ENCODE data around the gene FAM227B.
A peak's percentile ranks its signal among the peaks of the same experiment; 100 is the strongest.

Gene FAM227B

DNA sequence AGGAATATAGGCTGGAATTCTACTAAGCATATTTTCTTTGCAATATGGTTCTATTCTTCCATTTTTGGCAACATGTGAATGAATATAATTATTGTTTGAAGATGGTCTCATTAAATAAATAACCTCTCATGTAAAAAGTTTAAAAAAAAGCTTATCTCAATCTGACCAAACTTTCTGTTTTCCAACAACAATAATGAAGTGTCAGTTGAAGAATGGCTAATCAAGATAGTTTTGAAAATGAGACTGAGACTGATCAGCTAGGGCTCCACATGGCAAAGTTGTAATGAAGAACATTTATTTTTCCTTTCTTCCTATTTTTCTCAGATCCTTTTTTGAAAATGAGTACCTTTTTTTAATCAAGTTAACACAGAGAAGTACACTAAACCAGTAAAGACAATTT, 333.1 kb downstream of the FAM227B start:
- DNase-seq (ENCODE audit: extremely low read depth, low read depth), result no peak
- TF ChIP-seq, protein P1, sequence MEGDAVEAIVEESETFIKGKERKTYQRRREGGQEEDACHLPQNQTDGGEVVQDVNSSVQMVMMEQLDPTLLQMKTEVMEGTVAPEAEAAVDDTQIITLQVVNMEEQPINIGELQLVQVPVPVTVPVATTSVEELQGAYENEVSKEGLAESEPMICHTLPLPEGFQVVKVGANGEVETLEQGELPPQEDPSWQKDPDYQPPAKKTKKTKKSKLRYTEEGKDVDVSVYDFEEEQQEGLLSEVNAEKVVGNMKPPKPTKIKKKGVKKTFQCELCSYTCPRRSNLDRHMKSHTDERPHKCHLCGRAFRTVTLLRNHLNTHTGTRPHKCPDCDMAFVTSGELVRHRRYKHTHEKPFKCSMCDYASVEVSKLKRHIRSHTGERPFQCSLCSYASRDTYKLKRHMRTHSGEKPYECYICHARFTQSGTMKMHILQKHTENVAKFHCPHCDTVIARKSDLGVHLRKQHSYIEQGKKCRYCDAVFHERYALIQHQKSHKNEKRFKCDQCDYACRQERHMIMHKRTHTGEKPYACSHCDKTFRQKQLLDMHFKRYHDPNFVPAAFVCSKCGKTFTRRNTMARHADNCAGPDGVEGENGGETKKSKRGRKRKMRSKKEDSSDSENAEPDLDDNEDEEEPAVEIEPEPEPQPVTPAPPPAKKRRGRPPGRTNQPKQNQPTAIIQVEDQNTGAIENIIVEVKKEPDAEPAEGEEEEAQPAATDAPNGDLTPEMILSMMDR (IDR thresholded peaks at IDR 0.05; ENCODE audit: low read depth, low read length), result no peak

DNA sequence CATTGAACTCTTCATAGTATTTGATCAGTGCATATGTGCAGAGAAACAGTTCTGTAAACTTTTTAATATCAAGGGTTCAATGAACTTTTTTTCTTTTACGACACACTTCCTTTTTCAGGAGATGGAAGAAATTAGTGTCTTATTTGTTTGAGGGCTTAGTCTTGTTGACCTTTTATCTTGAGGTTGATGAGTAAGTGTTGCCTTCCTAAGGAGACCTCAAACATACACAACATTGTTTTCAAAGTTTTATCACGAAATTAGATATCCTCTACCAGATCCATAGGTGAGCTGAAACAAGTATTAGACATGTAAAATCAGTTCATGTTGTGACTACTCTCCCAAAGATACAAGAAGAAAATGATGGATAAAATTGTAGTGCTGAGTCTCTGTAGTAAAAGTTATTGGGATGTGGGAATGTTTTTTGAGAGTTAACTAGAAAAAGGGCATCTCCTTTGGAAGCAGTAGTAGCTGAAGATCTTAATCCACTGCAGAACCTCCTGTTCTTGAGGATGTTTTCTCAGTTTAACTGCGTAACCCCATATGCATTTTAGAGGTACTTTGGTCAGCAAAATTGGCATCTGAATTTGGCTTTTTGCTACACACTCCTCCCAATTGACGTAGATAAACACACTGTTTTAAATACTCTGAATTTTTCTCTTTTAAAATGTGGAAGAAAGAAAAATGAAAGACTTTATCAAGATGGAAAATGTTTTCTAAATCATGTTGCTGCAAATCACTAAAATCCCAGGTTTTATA, 333.8 kb downstream of the FAM227B start:
- no peak for DNase-seq (ENCODE audit: extremely low read depth, low read depth)
- TF ChIP-seq, protein P1 (IDR thresholded peaks at IDR 0.05; ENCODE audit: low read depth, low read length), result no peak

DNA sequence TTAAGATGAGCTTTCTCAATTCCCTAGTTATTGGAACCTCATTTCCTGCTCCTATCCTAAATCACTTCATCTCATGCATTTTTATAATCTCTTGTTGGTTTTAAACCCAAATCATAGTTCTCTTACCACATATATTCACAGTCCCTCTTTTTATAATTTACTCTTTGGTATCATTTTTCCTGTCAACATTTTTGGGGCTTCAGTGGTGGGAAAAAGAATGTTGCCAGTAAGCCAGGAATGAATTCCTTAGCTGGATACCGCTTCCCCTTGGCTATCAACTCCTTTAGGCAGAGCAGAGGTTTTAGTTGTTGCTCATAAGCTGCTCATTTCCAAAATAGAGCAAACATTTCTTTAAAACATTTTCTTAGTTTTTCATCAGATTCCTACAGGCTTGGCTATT, 338.3 kb downstream of the FAM227B start:
- peak; percentile 82 for DNase-seq (ENCODE audit: extremely low read depth, low read depth)
- TF ChIP-seq, protein P1 (IDR thresholded peaks at IDR 0.05; ENCODE audit: low read depth, low read length), result no peak

DNA sequence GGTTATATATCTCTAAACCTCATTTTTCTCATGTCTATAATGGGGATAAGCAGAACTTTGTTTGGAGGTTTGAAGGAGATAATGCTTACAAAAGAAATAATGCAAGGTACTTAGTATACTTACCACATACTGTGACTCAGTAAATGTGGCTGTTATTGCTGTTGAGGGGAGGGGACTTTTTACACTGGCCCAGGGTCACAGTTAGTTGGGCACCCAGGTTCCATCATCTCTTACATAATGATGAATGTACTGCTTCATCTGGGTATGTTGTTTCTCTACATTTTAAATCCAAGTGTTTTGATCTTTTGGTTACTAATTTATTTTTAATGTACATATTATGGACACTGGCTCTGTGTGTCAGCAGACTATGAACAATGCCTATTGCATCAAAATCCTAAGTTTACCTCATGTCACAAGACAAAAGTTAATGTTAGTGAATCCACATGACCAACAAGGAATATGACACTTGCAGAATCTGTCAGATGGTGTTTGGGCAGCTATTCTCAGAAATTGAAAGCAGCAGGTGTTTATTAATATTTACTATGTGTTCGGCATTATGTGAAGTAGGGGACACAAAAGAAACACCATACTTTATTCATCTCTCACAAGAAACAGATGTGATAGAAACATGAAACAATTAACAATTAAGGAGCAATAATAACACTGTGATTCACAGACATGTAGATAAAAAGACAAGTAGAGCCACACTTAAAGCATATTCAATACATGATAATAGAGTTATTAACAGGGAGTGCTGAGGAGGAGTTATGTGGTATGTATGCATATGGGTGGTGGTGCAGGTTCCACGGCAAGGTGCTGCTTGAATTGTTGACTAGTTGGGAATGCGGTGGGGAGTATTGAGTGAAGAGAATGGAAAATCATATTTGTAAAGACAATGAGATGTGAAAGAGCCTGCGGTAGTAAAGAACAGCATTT, 340.8 kb downstream of the FAM227B start:
- no peak for DNase-seq (ENCODE audit: extremely low read depth, low read depth)
- TF ChIP-seq, protein P1 (IDR thresholded peaks at IDR 0.05; ENCODE audit: low read depth, low read length), result no peak

DNA sequence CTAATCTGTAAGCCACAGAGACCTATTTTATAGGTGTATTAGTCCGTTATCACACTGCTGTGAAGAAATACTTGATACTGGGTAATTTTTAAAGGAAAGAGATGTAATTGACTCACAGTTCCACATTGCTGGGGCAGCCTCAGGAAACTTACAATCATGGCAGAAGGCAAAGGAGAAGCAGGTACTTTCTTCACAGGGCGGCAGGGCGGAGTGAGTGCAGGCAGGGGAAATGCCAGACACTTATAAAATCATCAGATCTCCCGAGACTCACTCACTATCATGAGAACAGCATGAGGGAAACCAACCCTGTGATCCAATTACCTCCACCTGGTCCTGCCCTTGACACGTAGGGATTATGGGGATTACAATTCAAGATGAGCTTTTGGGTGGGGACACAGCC, 341.9 kb downstream of the FAM227B start:
- TF ChIP-seq, protein P1 (IDR thresholded peaks at IDR 0.05; ENCODE audit: low read depth, low read length), result no peak

More for the DNA sequence above, 341.9 kb downstream of the FAM227B start:
- DNase-seq (ENCODE audit: extremely low read depth, low read depth), result no peak

Data from AG09319 (cell line).